ENCODE data around the gene GALNT18. TPM values are rescaled to one million over a fixed set of nuclear protein-coding genes. Genes with fewer than 3 reads are reported as not detected.

GALNT18 gene
- total RNA-seq, 1 experiment from 2014 or later = 25.3 TPM

DNA sequence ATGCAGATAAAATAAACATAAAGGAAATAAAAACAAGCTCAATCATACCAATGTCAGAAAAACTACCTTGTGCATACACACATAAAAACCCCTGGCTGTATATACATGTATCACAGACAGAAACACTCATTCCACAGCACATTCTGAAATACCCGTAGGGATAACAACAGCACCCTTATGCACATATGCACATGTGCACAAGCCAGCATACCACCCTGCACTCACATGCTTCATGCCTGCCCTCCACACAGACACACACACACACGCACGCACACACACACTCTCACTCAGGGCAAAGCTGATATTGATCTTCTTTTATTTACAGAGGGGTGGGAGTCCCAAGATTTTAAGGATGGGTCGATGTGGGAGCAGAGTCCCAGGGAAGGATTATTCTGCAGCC is 360.9 kb downstream of the GALNT18 start:
- no peaks in the 10 kb centered on the region for H3K9me3 ChIP-seq
- no peak for DNase-seq
- no peaks in the 10 kb centered on the region for H3K27me3 ChIP-seq
- no peak overlapping the region for H3K4me3 ChIP-seq
- H3K36me3 ChIP-seq = no peaks in the 10 kb centered on the region

DNA sequence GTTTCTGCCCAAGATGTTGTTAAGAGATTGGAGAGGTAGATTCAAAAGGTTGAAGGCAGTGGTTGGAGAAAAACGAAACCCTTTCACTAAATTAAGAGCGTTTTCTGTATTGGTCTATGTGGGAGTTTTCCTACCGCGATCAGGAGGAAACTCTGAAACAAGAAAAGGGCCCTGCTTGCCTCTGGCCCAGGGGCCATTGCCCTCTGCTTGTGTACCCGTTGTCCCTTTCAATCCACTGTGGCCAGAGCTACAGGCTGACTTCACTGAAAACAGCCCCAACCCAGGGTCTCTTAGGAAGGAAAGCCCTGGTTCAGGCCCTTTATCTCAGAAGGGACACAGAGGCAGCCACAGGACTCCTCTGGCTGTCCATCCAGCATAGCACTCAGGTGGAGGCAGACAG is 367.8 kb downstream of the GALNT18 start:
- Histone ChIP-seq H3K36me3 (no peaks in the 10 kb centered on the region), H3K4me3 (no peak overlapping the region), H3K9me3 (no peaks in the 10 kb centered on the region), H3K27me3 (no peaks in the 10 kb centered on the region)
- no peak for DNase-seq

DNA sequence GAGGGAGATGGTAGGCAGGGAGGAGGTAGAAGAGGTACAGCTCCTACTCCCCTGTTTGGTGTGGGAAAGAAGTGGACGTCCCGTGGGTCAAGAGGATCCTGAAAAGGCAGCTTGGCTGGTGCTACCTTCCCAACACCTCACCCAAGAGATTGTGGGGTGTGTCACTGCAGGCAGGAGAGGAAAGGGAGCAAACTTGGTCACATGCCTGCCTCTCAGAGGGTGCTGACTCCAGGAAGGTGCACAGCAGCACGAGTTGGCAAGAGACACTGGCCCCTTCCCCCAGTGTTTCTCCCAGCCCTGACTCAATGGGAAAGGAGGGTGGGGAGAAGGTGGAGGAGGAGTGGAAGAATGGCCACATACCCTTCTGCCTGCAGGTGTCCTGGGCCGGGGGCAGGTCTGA is 368.3 kb downstream of the GALNT18 start:
- Histone ChIP-seq H3K27me3 (no peaks in the 10 kb centered on the region), H3K9me3 (no peaks in the 10 kb centered on the region), H3K36me3 (no peaks in the 10 kb centered on the region), H3K4me3 (no peak overlapping the region)
- DNase-seq = no peak

DNA sequence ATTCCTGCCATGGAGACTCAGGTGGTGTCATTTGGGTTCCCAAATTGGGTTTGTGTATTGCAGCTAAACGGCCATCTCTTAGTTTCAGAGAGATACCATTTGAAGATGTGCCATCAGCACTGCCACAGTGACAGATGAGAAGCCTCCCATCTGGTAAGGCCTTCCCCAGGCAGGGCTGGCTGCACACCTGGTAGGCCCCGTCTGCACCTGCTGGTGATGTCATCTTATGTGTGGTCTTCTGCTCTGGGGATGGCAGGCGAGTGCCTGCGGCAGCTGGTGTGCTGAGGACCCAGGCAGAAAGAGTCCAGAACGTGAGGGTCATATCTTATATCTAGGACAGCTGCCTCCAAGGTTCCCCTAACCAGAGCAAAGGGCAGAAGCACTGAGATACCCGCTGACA is 369.4 kb downstream of the GALNT18 start:
- H3K36me3 ChIP-seq = no peaks in the 10 kb centered on the region
- no peak for DNase-seq
- H3K27me3 ChIP-seq = no peaks in the 10 kb centered on the region
- H3K4me3 ChIP-seq = no peak overlapping the region
- H3K9me3 ChIP-seq = no peaks in the 10 kb centered on the region

DNA sequence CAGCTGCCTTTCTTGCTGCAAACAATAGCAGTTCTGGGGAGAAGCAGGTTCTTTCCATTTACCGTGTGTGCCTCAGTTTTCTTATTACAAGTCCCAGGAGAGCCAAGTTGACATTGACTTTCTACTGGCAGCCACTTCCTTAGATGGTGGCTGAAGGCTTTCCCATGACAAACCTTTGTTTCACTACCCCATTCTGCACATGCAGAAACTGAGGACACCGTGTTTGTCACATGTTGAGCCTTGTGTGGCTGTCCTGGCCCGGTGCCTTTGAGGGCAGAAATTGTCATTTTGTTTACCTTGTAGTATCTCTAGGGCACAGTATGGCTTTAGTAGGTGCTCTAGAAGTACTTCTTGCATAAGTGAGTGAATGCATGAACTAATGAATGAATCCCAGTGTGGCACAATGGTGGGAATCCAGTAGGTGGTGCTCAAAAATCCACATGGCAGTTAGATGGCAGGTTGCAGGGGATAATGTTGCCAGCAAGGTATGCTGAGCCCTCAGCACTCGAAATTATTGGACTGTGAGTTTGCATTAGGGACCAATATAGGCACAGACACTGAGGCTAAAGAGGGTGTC is 370.3 kb downstream of the GALNT18 start:
- DNase-seq = no peak
- Histone ChIP-seq H3K9me3 (no peaks in the 10 kb centered on the region), H3K27me3 (no peaks in the 10 kb centered on the region), H3K36me3 (no peaks in the 10 kb centered on the region), H3K4me3 (no peak overlapping the region)

DNA sequence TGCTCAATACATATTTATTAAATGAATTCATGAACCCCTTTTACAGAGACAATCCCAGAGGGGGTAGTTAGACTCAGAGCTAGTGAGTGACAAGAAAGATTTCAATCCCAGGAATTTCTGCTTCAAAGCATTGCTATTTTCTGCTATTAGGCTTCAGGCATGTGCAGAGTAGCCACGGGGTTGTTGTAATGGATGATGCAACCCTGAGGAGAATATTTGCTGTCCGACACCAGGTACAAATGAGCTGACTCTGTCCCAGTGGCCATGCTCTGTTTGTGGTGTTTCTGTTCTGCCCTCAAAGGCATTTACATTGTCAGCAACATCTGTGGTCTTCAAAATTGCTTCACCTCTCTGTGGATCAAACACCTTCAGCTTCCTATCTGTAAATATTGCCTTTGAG is 371.3 kb downstream of the GALNT18 start:
- DNase-seq = no peak
- H3K4me3 ChIP-seq = no peak overlapping the region
- no peaks in the 10 kb centered on the region for H3K36me3 ChIP-seq
- no peaks in the 10 kb centered on the region for H3K27me3 ChIP-seq
- H3K9me3 ChIP-seq = no peaks in the 10 kb centered on the region

DNA sequence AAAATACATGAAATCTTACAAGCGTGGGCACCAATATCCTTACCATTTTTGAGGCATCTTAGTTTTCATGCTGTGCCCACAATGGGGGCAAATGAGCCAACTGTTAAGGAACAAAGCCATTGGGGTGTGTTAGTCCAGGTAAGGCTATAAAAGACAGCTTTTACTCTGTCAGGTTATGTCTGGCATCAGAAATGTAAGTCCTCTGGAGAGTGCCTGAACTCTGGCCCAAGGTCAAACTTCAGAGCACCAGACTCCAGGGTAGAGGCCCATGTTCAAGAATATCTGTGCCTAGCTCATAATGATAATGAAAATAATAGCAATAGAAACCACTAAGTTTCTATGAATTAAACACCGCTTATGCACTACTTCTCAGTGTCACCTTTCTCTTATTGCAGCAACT is 374.2 kb downstream of the GALNT18 start:
- Histone ChIP-seq H3K36me3 (no peaks in the 10 kb centered on the region), H3K27me3 (no peaks in the 10 kb centered on the region), H3K4me3 (no peak overlapping the region), H3K9me3 (no peaks in the 10 kb centered on the region)
- no peak for DNase-seq

DNA sequence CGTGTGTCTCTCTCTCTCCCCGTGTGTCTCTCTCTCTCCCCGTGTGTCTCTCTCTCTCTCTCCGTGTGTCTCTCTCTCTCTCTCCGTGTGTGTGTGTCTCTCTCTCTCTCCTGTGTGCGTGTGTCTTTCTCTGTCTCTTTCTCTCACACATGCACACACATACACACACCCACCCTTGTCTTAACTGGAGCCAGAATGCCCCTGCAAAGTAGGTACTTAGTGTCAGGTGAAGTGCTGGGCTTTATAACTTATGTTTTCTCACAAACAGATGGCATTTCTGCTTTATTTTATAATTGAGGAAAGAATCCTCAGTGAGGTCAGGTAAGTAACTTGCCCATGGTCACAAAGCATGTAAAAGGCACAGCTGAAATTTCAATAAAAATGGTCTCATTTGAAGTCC is 374.7 kb downstream of the GALNT18 start:
- H3K27me3 ChIP-seq = no peaks in the 10 kb centered on the region
- H3K4me3 ChIP-seq = no peak overlapping the region
- no peaks in the 10 kb centered on the region for H3K36me3 ChIP-seq
- no peak for DNase-seq
- no peaks in the 10 kb centered on the region for H3K9me3 ChIP-seq

DNA sequence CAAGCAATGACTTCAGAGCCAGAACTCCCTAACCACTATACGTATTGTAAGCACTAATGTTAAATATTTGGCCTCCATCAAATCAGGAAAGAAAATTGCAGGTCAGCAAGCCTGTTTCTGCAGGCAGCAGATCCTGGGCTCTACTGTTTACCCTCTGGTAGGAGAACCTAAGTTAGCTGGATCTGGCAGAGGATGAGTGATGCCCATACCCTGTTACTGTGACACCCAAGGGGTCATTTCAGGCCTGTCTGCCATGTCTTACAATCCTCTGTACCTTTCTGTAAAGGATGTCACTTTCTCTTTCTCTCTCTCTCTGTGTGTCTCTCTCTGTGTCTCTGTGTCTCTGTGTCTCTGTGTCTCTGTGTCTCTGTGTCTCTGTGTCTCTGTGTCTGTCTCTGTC is 375.6 kb downstream of the GALNT18 start:
- Histone ChIP-seq H3K4me3 (no peak overlapping the region), H3K9me3 (no peaks in the 10 kb centered on the region), H3K27me3 (no peaks in the 10 kb centered on the region), H3K36me3 (no peaks in the 10 kb centered on the region)
- no peak for DNase-seq

DNA sequence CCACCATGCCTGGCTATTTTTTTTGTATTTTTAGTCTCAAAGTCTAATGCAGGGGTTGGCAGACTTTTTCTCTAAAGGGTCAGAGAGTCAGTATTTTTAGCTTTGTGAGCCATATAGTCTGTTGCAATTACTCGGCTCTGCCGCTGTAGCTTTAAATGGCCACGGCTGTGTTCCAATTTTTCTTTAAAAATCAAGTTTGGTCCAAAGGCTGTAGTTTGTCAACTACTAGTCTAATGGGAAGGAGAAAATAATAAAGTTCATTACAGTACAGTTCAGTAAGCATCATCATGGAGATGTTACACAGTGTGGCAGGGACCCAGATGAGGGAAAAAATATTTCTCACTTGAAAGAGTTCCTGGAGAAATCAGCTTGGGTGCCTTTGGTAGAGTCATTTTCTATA is 376.4 kb downstream of the GALNT18 start:
- Histone ChIP-seq H3K9me3 (no peaks in the 10 kb centered on the region), H3K27me3 (no peaks in the 10 kb centered on the region), H3K4me3 (no peak overlapping the region), H3K36me3 (no peaks in the 10 kb centered on the region)
- no peak for DNase-seq

DNA sequence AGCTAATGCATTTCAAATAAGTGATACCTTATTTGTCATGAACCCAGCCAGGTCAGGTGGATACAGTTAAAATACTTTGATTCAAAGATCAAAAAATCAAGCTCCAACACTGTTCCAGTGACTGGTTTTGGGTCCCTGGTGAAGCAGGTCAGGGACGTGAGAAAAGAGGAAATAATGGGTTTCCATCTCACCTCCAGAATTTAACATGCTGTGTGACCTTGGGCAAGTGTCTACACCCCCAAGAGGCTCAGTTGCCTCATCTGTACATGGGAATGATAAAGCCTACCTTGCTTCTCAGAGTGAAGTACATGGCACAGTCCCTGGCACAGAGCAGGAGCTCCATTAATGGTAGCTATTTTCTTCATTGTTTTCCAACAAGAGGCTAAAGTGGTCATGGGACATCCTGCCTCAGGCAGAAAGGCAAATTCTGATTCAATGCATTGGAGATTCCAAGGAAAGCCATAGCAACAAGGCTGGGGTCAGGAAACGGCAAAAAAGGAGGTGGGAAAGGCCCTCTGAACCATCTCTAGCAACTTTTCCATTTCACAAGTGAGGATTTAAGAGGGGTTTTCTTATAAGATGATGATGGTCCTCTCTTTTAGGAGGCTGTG is 377.2 kb downstream of the GALNT18 start:
- Histone ChIP-seq H3K4me3 (no peak overlapping the region), H3K36me3 (no peaks in the 10 kb centered on the region), H3K9me3 (no peaks in the 10 kb centered on the region), H3K27me3 (no peaks in the 10 kb centered on the region)
- DNase-seq = no peak

DNA sequence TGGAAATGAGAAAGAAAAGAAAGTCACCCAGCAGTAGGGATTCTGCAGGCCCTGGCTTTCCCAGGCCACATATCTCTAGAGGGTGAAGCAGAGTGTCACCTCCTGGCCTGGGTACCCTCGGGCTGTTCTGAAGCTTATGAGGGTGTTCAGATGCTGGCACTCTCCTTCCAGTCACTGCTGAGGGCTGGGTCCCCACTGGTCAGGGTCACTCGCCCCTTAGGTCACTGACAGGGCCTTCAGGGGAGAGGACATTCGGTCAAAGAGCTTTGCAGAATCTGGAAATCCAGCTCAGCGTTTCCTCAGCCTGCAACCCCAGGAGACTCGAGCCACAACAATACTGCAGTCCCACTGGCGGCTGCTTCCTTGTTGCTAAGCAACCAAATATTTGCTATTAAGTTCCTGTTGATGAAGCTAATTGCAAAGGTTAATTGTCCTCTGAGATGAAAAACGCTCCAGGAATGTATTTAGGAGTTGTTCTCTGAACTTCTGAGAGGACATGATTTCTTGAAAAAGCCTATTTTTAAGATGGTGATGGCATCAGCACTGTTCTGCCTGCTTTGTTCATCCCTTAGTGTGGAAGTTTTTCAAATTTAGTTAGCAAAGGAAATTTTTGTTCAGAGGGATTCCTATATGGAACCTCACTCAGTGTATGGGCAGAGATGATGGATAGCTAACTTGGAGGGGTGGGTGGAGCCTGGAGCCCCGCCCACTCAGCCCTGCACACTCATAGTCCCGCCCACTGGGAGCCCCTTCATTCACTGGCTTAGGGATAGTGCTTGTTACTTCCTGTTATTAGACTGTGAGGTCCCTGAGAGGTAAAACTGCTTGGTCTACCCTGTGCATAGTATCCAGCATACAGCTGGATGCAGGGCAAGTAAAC is 378.0 kb downstream of the GALNT18 start:
- peak; percentile 27 for DNase-seq
- H3K4me3 ChIP-seq = no peak overlapping the region
- H3K27me3 ChIP-seq = no peaks in the 10 kb centered on the region
- H3K36me3 ChIP-seq = no peaks in the 10 kb centered on the region
- H3K9me3 ChIP-seq = no peaks in the 10 kb centered on the region

DNA sequence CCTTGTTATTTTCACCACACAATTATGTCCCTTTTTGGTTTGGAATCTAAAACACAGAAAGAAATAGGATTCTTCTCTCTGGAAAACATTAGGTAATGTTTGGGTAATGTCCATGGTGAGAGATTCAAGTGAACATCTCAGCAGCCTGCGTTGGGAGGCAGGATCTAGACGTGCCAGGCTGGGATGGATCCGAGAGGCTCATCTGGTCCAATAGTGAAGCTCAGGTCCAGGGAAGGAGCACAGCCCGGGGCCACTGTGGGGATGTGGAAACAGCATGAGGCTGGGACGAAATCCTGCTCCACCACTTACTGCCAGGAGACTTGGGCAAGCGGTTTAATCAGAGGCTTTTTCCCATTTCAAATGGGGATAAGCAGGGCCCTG is 378.6 kb downstream of the GALNT18 start:
- no peaks in the 10 kb centered on the region for H3K36me3 ChIP-seq
- H3K9me3 ChIP-seq = no peaks in the 10 kb centered on the region
- DNase-seq = no peak
- H3K27me3 ChIP-seq = no peaks in the 10 kb centered on the region
- no peak overlapping the region for H3K4me3 ChIP-seq

DNA sequence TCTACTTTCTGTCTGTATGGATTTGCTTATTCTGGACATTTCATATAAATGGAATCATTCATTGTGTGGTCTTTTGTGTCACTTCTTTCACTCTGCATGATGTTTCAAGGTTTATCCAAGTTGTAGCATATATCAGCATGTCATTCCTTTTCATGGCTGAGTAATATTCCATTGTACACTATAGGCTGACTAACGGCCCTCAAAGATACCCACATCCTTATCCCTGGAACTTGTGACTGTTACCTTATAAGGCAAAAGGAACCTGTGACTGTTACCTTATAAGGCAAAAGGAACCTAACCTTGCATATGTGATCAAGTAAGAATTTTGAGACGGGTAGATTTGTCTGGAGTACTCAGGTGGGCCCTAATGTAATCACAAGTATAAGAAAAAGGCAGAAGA is 380.5 kb downstream of the GALNT18 start:
- H3K9me3 ChIP-seq = no peaks in the 10 kb centered on the region
- no peak for DNase-seq
- H3K36me3 ChIP-seq = no peaks in the 10 kb centered on the region
- no peak overlapping the region for H3K4me3 ChIP-seq
- no peaks in the 10 kb centered on the region for H3K27me3 ChIP-seq

DNA sequence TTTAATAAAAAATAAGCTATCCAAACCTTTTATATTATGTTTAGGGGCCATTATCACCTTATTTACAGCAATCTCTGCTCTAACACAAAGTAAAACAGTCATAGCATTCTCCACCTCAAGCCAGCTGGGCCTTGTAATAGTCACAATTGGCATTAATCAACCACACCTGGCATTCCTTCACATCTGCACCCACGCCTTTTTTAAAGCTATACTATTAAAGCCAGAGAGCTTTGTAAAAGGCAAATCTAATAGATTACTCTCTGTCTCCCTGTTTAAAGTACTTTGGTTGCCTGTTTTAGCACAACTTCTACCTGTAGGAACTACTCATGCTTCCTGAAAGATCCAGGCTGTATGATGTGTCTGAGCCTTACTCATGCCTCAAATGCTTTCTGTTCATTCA is 381.8 kb downstream of the GALNT18 start:
- H3K9me3 ChIP-seq = no peaks in the 10 kb centered on the region
- H3K27me3 ChIP-seq = no peaks in the 10 kb centered on the region
- H3K36me3 ChIP-seq = no peaks in the 10 kb centered on the region
- no peak for DNase-seq
- H3K4me3 ChIP-seq = no peak overlapping the region

DNA sequence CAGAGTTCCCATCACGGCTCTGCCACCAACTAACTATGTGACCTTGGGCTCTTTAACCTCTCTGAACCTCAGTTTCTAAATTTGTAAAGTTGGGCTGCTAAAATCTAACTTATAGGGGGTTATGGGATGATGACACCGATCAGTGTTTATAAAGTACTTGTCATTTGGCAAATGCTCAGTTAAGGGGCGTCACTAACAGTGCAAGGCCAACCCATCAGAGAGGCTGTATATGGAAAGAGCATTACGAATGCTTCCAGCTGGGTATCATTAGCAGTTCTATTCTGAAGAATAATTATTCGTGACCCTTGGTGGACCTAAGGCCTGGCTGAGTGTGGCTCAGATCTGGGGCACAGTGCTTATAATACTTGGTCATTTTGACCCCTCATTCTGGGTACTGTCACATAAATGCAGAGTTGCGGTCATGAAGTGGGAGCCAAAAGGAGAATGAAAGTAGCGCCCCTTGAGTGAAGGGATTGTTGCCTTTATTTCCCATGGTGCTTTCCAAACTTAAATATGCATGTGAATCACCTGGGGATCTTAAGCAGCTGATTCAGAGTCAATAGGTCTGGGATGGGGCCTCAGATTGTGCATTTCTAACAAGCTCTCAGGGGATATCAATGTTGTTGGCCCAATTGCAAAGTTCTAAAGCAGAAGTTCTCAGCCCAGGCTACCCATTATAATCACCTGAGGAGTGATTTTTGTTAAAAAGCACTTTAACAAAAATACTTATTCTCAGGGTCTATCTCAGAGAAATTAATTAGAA is 384.6 kb downstream of the GALNT18 start:
- Histone ChIP-seq H3K4me3 (no peak overlapping the region), H3K9me3 (no peaks in the 10 kb centered on the region), H3K27me3 (no peaks in the 10 kb centered on the region), H3K36me3 (no peaks in the 10 kb centered on the region)
- no peak for DNase-seq

DNA sequence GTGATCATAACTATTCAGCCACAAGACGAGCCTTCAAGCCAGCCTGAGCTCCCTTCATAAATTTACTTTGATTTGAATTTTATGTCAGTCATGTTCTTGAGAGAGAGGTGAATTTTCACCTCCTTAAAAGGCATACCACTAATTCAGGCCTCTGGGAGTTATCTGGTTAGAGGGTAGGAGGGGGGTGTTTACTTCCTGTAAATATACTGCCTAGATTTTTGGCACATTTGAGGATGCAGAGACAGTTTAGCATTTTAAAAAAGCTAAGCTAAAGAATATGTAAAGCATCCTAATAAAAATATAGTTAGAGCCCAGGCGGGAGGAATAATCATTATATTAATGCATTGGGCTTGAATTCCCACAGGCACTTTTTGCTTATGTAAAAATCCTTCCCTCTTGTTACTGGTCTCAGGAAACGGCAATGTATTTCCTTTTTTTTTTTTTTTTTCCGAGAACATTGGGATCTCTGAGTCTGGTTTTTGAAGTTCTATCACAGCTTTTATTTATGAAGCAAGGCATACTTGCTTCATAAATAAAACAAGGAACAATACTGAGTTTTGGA is 385.2 kb downstream of the GALNT18 start:
- Histone ChIP-seq H3K27me3 (no peaks in the 10 kb centered on the region), H3K36me3 (no peaks in the 10 kb centered on the region), H3K4me3 (no peak overlapping the region), H3K9me3 (no peaks in the 10 kb centered on the region)
- DNase-seq = no peak

Measured in MG63 (cell line).